Fibroblast of villous mesenchyme (primary cell): ENCODE measurements around the gene MGST2. TPM values are rescaled to one million over a fixed set of nuclear protein-coding genes. Genes with fewer than 3 reads are reported as not detected.

Experiments used
- DNase-seq: peaks from one replicate; pipeline ENCODE4 v3.0.0-alpha.2; 2010; ENCODE audit warnings: low read depth
- H3K4me3 ChIP-seq: 2 replicates; pipeline ENCODE4 v1.5.1; 2011; ENCODE audit warnings: low read depth, mild to moderate bottlenecking, low read length
- CTCF ChIP-seq: IDR thresholded peaks from 2 replicates; pipeline ENCODE4 v1.5.1; 2012; ENCODE audit warnings: low read depth, mild to moderate bottlenecking, low read length; ENCODE audit not compliant: insufficient read depth
- total RNA-seq: library from RNA; depleted of rRNA; stranded (reverse); fragments of >200 nt; gene quantifications from 2 replicates; pipeline ENCODE4 v1.2.3, GENCODE V29; 2012

MGST2 gene
- total RNA-seq, 1 donor: 16.8 TPM

- no peak overlapping the region for H3K4me3 ChIP-seq
- DNase-seq: no peak
- no peak for TF ChIP-seq CTCF
Observed at GRCh38 chr4:139715746-139716391, 50.2 kb downstream of the MGST2 start.

GRCh38 chr4:139718358-139718757 lies 52.7 kb downstream of the MGST2 start:
- no peak for DNase-seq
- H3K4me3 ChIP-seq: no peak overlapping the region
- TF ChIP-seq CTCF: no peak

DNA sequence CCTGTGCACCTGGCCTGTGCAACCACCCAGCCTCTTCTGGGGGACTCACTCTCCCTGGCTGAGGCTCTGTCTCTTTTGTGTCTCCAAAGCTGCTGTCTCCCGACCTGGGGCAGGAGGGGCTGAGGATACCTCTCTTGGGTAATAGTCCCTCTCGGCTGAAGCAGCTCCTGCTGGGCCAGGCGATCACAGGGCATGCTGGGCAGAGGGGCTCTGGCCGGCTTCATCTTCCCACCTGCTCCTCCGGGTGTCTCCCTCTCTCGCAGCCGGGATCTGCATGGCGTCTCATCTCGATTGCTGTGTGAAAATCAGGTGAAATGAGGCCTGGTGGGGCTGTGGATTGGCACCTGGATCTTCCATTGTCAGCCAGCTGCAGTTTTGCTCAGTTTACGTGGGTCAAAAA lies 53.2 kb downstream of the MGST2 start:
- H3K4me3 ChIP-seq: no peak overlapping the region
- TF ChIP-seq CTCF: no peak
- no peak for DNase-seq

- no peak for DNase-seq
- no peak for TF ChIP-seq CTCF
- H3K4me3 ChIP-seq: no peak overlapping the region
Observed at GRCh38 chr4:139719381-139720101, 53.9 kb downstream of the MGST2 start.

GRCh38 chr4:139720806-139721205 lies 55.2 kb downstream of the MGST2 start:
- DNase-seq: peak; percentile 40
- H3K4me3 ChIP-seq: no peak overlapping the region
- no peak for TF ChIP-seq CTCF

DNA sequence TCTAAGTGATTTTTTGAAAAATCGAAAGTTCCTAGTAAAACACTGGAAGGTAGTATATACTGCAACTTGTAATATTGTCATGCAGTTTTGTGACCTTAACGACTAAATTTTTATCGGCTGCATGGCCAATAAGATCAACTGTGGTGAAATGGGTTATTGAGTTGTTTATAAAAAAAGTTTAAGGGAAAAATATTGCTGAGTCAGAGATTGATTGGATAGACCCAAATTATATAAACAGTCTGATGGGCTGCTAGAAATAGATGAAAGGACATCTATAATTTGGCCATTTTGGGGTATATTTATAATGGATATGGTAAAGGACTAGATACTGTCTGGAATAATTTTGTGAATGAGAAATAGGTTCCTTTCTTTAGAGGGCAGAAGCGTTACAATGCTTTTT lies 56.2 kb downstream of the MGST2 start:
- no peak for TF ChIP-seq CTCF
- no peak overlapping the region for H3K4me3 ChIP-seq
- DNase-seq: no peak
